Uterus (tissue), 4 donors: ENCODE results near the gene LIN54. TPM values are rescaled to one million over a fixed set of nuclear protein-coding genes. Genes with fewer than 3 reads are reported as not detected.
A peak's percentile ranks its signal among the peaks of the same experiment; 100 is the strongest.

Experiments used
- DNase-seq, 2 donors: peaks; one replicate each; pipeline ENCODE4 v3.0.0-alpha.2; 2019 to 2020
- H3K27ac ChIP-seq, 2 donors: fragments of 200-600 bp; sonication (generic); 1 replicate in 1 of 2; 2 replicates in 1 of 2; pipeline ENCODE4 v1.5.1; 2016 to 2018
- H3K27me3 ChIP-seq, 2 donors: fragments of 200-600 bp; sonication (generic); one replicate each; pipeline ENCODE4 v1.5.1; 2018 to 2019; ENCODE audit warnings: control low read depth in 1 of 2
- H3K36me3 ChIP-seq, 2 donors: fragments of 200-600 bp; sonication (generic); one replicate each; pipeline ENCODE4 v1.5.1; 2019; ENCODE audit warnings: control low read depth in 1 of 2
- H3K4me1 ChIP-seq, 2 donors: fragments of 200-600 bp; sonication (generic); one replicate each; pipeline ENCODE4 v1.5.1; 2018 to 2019; ENCODE audit warnings: control low read depth in 1 of 2
- H3K4me3 ChIP-seq, 2 donors: fragments of 200-600 bp; sonication (generic); 1 replicate in 1 of 2; 2 replicates in 1 of 2; pipeline ENCODE4 v1.5.1; 2018 to 2019; ENCODE audit warnings: mild to moderate bottlenecking in 1 of 2
- H3K9me3 ChIP-seq, 2 donors: fragments of 200-600 bp; sonication (generic); one replicate each; pipeline ENCODE4 v1.5.1; 2019; ENCODE audit warnings: control low read depth in 1 of 2
- POLR2A ChIP-seq, 2 donors: fragments of 450-650 bp; IDR thresholded peaks; one replicate each; pipeline ENCODE4 v1.6.1; 2016; ENCODE audit warnings: antibody characterized with exemption in 2 of 2, mild to moderate bottlenecking in 1 of 2, moderate library complexity in 1 of 2
- intact Hi-C: fragments of 100-400 bp; cut with DNase I; formaldehyde crosslinking; loops from one replicate; pipeline ENCODE4 v1.15.1; 2023; ENCODE audit warnings: low total_unique reads
- total RNA-seq, 4 donors: library from RNA; depleted of rRNA in 3 of 4; stranded (reverse); fragments of >200 nt in 3 of 4; gene quantifications; one replicate each; pipeline versions ENCODE4 v1.1.0 to v1.2.4, GENCODE V29; 2014 to 2023
- TF ChIP-seq, protein P1 (sequence below), 4 experiments: fragments of 200-600 bp in 2 of 4; fragments of 450-650 bp in 2 of 4; sonication (generic) in 2 of 4; IDR thresholded peaks; one replicate each; pipeline ENCODE4 v1.5.1; 2016 to 2019; ENCODE audit warnings: antibody characterized with exemption in 4 of 4, mild to moderate bottlenecking in 2 of 4, moderate library complexity in 1 of 4
- donor health status: DM: yes; HTN: yes; CAD: no.

LIN54 gene
- total RNA-seq, 4 donors from 2014 or later, result 3.3 to 47.6 (median 20.2) TPM

- no peak for DNase-seq
- Histone ChIP-seq H3K27ac (no peak overlapping the region), H3K4me1 (no peaks in the 10 kb centered on the region), H3K4me3 (no peak overlapping the region), H3K9me3 (peaks cover 0 to 3% of the 10 kb centered on the region in 2 donors), H3K36me3 (no peaks in the 10 kb centered on the region), H3K27me3 (no peaks in the 10 kb centered on the region)
- intact Hi-C loops, result no loop called here
- TF ChIP-seq, protein P1, sequence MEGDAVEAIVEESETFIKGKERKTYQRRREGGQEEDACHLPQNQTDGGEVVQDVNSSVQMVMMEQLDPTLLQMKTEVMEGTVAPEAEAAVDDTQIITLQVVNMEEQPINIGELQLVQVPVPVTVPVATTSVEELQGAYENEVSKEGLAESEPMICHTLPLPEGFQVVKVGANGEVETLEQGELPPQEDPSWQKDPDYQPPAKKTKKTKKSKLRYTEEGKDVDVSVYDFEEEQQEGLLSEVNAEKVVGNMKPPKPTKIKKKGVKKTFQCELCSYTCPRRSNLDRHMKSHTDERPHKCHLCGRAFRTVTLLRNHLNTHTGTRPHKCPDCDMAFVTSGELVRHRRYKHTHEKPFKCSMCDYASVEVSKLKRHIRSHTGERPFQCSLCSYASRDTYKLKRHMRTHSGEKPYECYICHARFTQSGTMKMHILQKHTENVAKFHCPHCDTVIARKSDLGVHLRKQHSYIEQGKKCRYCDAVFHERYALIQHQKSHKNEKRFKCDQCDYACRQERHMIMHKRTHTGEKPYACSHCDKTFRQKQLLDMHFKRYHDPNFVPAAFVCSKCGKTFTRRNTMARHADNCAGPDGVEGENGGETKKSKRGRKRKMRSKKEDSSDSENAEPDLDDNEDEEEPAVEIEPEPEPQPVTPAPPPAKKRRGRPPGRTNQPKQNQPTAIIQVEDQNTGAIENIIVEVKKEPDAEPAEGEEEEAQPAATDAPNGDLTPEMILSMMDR (IDR thresholded peaks at IDR 0.05), result no peak
- TF ChIP-seq POLR2A (IDR thresholded peaks at IDR 0.05), result no peak
Observed at GRCh38 chr4:82892467-82892802, 118.2 kb downstream of the LIN54 start.

DNA sequence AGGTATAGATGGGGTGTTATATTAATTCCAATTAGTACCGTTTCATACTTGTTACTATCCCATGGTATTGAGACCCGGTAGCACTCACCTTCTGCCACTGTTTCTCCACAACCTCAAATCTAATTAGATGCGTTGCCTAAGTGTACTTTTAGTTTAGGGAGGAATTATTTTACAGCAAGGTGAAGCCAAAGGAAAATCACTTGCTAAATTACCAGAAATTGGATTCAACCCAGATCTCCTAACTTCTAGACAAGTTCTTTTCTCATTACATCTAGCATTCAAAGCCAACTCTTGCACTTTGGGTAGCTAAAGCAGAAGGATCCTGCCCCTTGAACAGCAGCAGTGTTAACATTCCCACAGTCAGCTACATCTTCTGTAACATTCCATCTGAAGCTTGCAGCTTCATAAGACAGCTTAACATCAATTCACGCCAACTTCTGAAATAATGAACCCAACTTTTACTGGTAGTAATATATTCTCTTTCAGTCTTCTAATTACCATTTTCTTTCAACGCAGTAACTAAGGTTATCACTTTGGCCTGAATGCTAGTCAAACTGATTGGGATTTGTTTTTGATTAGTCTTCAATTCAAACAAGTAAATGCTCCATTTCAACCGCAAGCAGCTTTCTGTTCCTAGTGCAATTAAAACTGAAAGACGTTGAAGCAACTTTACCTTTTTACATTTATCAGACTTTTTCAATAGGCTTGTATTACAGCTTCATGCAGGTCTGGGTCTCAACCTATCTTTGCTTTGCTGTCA, 118.7 kb downstream of the LIN54 start:
- Histone ChIP-seq H3K9me3 (peaks cover 0 to 3% of the 10 kb centered on the region in 2 donors), H3K36me3 (no peaks in the 10 kb centered on the region), H3K4me3 (peak overlapping the region; percentile 91 to 94), H3K4me1 (no peaks in the 10 kb centered on the region), H3K27ac (peak overlapping the region; percentile 94 to 98), H3K27me3 (no peaks in the 10 kb centered on the region)
- TF ChIP-seq, protein P1 (IDR thresholded peaks at IDR 0.05), result no peak
- no peak for TF ChIP-seq POLR2A (IDR thresholded peaks at IDR 0.05)
- no peak for DNase-seq
- intact Hi-C loops, result no loop called here

DNA sequence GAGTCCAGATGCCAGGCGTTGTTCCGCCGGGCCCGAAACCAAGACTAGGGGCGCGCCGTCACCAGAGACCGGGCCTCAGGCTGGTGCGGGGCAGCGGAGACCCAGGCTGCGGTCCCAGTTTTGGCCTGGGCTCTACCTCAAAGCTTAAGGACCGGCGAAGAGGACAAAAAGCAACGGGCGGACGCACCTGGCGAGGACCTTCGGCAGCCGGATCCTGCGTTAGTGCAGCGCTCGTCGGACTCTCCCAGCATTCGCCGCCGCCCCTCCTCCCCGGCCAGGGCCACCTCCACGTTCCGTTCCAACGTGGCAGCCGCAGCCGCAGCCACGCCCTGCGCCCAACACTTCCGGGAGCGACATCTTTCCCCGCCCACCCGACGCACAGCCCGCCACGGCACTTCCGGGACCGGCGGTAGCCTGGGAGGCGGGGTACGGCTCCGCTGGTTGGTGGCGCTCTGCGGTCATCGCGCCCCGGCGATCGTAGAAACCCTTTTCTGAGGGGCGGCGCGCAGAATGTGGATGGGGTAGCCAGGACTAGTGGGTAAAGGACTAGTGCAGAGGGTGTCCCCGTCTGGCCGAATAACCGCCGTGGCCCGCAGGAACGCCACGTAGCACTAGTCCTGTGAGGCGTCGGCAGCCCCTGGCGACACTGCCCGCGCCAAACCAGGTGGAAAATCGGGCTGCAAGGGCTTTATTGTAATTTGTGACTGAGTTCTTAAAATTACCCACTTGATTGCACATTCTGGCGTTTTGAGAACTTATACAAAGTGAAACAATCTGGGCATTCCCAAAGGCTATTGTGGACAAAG, 119.5 kb downstream of the LIN54 start, which contains the start of gene SEC31A:
Gene SEC31A (minus strand): TSS at position 253 of the 806 bp plus-strand sequence. CDS start 9,217 bp downstream, outside the sequence.
- TF ChIP-seq POLR2A (IDR thresholded peaks at IDR 0.05), result peak; percentile 83 to 92
- TF ChIP-seq, protein P1 (IDR thresholded peaks at IDR 0.05), result peak in 3 of 4 experiments; percentile 3 to 28 (median 13)
- Histone ChIP-seq H3K4me1 (no peaks in the 10 kb centered on the region), H3K36me3 (no peaks in the 10 kb centered on the region), H3K4me3 (peak within 1 kb of the TSS; percentile 91 to 94), H3K9me3 (peaks cover 0 to 3% of the 10 kb centered on the region in 2 donors), H3K27me3 (no peaks in the 10 kb centered on the region), H3K27ac (peak within 1 kb of the TSS; percentile 94 to 98)
- peak; percentile 93 to 95 for DNase-seq
- intact Hi-C loops, result no loop called here

- H3K27me3 ChIP-seq, result no peaks in the 10 kb centered on the region
- H3K4me1 ChIP-seq, result no peaks in the 10 kb centered on the region
- DNase-seq, result no peak
- peaks cover 0 to 3% of the 10 kb centered on the region in 2 donors for H3K9me3 ChIP-seq
- intact Hi-C loops, result no loop called here
- peak overlapping the region; percentile 94 to 98 for H3K27ac ChIP-seq
- H3K36me3 ChIP-seq, result no peaks in the 10 kb centered on the region
- TF ChIP-seq, protein P1 (IDR thresholded peaks at IDR 0.05), result peak in 1 of 4 experiments; percentile 8
- no peak for TF ChIP-seq POLR2A (IDR thresholded peaks at IDR 0.05)
- peak overlapping the region; percentile 91 to 94 for H3K4me3 ChIP-seq
Observed at GRCh38 chr4:82890528-82890900, 120.1 kb downstream of the LIN54 start.

- H3K4me3 ChIP-seq, result peak overlapping the region; percentile 91 to 94
- intact Hi-C loops, result no loop called here
- TF ChIP-seq, protein P1 (IDR thresholded peaks at IDR 0.05), result no peak
- no peak for TF ChIP-seq POLR2A (IDR thresholded peaks at IDR 0.05)
- no peak for DNase-seq
- H3K4me1 ChIP-seq, result no peaks in the 10 kb centered on the region
- H3K27me3 ChIP-seq, result no peaks in the 10 kb centered on the region
- no peaks in the 10 kb centered on the region for H3K36me3 ChIP-seq
- H3K27ac ChIP-seq, result peak overlapping the region; percentile 94 to 98
- H3K9me3 ChIP-seq, result peaks cover 0 to 3% of the 10 kb centered on the region in 2 donors
Observed at GRCh38 chr4:82889287-82889686, 121.3 kb downstream of the LIN54 start.
